Ectodermal cell (in vitro differentiated cells): ENCODE measurements around the gene ARHGDIB. TPM values are rescaled to one million over a fixed set of nuclear protein-coding genes. Genes with fewer than 3 reads are reported as not detected.

Source experiments
- H3K27ac ChIP-seq: 2 replicates; pipeline ENCODE4 v1.7.0; 2013; ENCODE audit warnings: mild to moderate bottlenecking, low read depth, low read length; ENCODE audit not compliant: insufficient read depth, poor library complexity, severe bottlenecking
- H3K27me3 ChIP-seq: 2 replicates; pipeline ENCODE4 v1.7.0; 2013; ENCODE audit warnings: mild to moderate bottlenecking, low read length; ENCODE audit not compliant: insufficient read depth, control insufficient read depth, poor library complexity, severe bottlenecking
- H3K36me3 ChIP-seq: one replicate; pipeline ENCODE4 v1.7.0; 2013; ENCODE audit warnings: low read length; ENCODE audit not compliant: control insufficient read depth, insufficient read depth
- H3K4me1 ChIP-seq: one replicate; pipeline ENCODE4 v1.7.0; 2013; ENCODE audit warnings: low read length; ENCODE audit not compliant: control insufficient read depth, insufficient read depth
- H3K4me3 ChIP-seq: 2 replicates; pipeline ENCODE4 v1.7.0; 2013; ENCODE audit warnings: low read depth, low read length, control low read depth; ENCODE audit not compliant: insufficient read depth
- H3K9me3 ChIP-seq: 2 replicates; pipeline ENCODE4 v1.7.0; 2013; ENCODE audit warnings: mild to moderate bottlenecking, low read length, moderate library complexity; ENCODE audit not compliant: control insufficient read depth
- WGBS, 2 experiments: methylation state at CpG; one replicate each; pipeline ENCODE4 v1.1.7; 2013; ENCODE audit warnings: missing lambda C conversion rate in 2 of 2; 5-methylcytosine and 5-hydroxymethylcytosine counted together
- polyA plus RNA-seq, 4 experiments: library from polyadenylated mRNA; stranded (reverse); fragments of 50-300 nt; gene quantifications; one replicate each; pipeline ENCODE4 v1.2.3, GENCODE V29; 2013

Gene ARHGDIB
- 1.5 TPM for polyA plus RNA-seq (2013, experiment 1 of 4)
- polyA plus RNA-seq (2013, experiment 2 of 4) = 1.3 TPM
- 1.8 TPM for polyA plus RNA-seq (2013, experiment 3 of 4)
- 2.8 TPM for polyA plus RNA-seq (2013, experiment 4 of 4)

DNA sequence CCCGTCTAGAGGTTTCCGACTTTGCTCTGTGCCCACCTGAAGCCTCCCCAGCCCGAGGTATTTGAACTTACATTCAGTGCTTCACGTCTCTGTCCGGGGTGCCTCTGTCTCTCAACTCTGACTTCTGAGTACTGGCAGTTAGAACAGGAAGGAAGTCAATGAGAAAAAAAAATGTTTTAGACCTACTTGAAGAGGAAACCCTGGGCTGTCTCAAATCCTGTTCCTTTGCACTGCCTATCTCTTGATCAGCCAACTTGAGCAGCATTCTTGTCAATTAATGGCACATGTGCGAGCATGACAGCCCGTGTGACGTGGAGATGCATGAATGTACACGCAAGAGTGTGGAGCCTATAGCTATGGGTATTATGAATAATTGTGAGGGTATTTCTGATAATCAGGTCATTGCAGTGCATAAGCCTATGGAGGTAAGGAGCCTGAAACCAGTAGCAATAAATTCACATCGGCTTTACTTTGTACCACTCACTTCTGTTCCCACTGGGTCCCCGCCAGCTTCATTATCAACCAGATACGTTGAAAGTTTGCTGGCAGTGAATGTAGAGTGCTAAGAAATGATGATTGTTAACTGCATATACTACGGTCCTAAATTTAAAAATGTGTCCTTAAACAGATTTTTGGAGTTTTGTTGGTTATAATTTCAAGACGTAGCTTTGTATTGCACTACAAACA is at the start of gene ARHGDIB:
TSS of gene ARHGDIB (minus strand) at position 136 of the 687 bp plus-strand sequence. CDS start 10,889 bp downstream, outside the sequence.
- Histone ChIP-seq H3K36me3 (no peaks in the 10 kb centered on the region), H3K9me3 (no peaks in the 10 kb centered on the region), H3K27me3 (no peaks in the 10 kb centered on the region), H3K4me1 (no peaks in the 10 kb centered on the region), H3K27ac (no peak within 1 kb of the TSS), H3K4me3 (no peak within 1 kb of the TSS)
- 91 to 93% methylated on average over 14 of the region's 14 CpGs for WGBS, 2 experiments

DNA sequence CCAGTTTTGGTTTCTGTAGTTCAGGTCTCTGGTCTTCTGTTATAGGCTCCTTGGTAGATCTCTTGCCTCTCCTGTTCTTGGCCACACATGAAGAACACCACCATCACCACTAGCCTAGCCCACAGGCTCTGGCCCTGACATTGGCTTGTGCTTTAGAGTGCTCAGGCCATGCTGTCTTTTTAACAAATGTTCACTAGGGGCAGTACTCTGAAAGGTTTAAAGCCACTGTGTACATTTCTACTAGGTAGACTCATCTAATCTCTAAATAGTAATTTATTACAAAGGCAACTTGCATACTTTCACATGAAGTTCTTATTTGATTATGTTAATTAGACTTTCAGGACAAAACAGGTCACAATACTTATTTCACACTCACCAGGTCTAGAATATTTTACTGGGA is 49.8 kb upstream of the ARHGDIB start:
- Histone ChIP-seq H3K27me3 (no peaks in the 10 kb centered on the region), H3K4me3 (no peak overlapping the region), H3K27ac (no peak overlapping the region), H3K36me3 (no peaks in the 10 kb centered on the region), H3K9me3 (no peaks in the 10 kb centered on the region), H3K4me1 (no peaks in the 10 kb centered on the region)

DNA sequence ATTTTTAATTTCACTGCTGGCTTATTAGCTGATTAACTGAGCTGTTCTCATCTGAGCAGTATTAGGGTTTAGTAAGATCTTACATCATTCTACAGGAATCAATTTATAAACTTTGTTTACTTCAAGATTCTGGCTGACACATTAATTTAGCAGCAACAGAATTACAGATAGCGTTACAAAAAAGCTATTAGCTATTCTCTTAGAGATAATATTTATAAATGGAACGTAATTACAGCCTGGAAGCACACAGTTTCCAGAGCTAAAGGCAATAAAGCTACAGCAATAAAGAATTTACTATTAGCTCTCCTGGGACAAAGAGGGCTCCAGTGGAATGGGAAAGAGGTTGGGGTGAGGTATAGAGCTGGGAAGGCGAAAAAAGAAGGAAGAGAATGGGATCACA is 46.1 kb upstream of the ARHGDIB start:
- no peaks in the 10 kb centered on the region for H3K4me1 ChIP-seq
- no peaks in the 10 kb centered on the region for H3K27me3 ChIP-seq
- no peak overlapping the region for H3K4me3 ChIP-seq
- no peaks in the 10 kb centered on the region for H3K9me3 ChIP-seq
- H3K36me3 ChIP-seq = no peaks in the 10 kb centered on the region
- 86 to 100% methylated on average over 1 to 3 of the region's 3 CpGs for WGBS, 2 experiments
- no peak overlapping the region for H3K27ac ChIP-seq

DNA sequence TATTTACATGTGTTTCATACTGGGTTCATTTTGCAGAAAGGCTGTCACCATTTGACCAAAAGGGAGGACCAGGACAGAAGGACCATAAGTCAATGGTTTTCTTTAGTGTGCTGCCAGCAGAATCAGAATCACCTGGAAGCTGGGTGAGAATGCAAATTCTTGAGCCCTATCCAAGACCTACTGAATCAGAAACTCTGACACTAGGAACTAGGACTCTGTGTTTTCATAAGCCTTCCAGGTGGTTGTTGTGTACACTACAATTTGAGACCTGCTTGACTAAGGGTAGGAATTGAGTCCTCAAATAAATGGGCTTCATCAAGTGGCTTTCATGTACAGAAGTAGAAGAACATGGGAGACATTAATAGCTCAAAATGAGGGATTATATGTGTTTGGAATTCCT is 43.7 kb upstream of the ARHGDIB start:
- Histone ChIP-seq H3K27me3 (no peaks in the 10 kb centered on the region), H3K36me3 (no peaks in the 10 kb centered on the region), H3K4me1 (peaks cover 7% of the 10 kb centered on the region), H3K4me3 (no peak overlapping the region), H3K9me3 (no peaks in the 10 kb centered on the region), H3K27ac (no peak overlapping the region)

GRCh38 chr12:15004421-15004820 is 43.0 kb upstream of the ARHGDIB start:
- WGBS, 2 experiments = 88% methylated on average over 2 of the region's 2 CpGs
- Histone ChIP-seq H3K9me3 (no peaks in the 10 kb centered on the region), H3K27me3 (no peaks in the 10 kb centered on the region), H3K4me3 (no peak overlapping the region), H3K4me1 (peaks cover 7% of the 10 kb centered on the region), H3K36me3 (no peaks in the 10 kb centered on the region), H3K27ac (no peak overlapping the region)

DNA sequence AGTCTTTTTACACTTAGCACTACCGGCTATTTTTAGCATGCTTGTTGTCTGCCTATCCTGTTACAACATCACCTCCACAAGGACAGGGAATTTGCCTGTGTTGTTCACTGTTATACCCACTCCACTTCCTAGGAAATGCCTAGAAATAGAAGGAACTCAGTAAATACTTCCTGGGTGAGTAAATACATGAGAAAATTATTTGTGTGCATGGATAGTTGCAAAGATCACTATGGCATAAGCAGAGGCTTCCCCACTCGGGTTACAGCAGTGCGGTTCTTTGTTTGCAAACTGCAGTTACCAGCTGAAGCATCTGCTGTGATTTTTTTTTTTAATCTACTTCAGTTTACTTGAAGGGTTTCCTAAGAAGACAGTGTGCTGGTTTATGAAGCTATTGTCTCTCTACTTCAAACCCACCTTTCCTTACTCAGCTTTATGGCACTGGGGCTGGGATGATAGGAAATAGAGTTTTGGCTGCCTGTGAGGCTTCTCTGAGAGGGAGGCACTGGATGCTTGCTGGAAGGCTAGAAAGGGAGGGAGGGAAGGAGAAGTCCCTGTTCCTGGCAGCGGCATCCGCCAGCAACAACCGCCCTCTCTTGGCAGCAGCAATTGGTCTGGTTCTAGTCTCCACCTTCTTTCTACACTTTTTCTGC is 40.5 kb upstream of the ARHGDIB start:
- Histone ChIP-seq H3K27ac (no peak overlapping the region), H3K4me3 (no peak overlapping the region), H3K4me1 (peaks cover 7% of the 10 kb centered on the region), H3K36me3 (no peaks in the 10 kb centered on the region), H3K9me3 (no peaks in the 10 kb centered on the region), H3K27me3 (no peaks in the 10 kb centered on the region)
- WGBS, 2 experiments = 41 to 55% methylated on average over 6 of the region's 6 CpGs

GRCh38 chr12:15000575-15000974 is 39.2 kb upstream of the ARHGDIB start:
- H3K27ac ChIP-seq = no peak overlapping the region
- no peaks in the 10 kb centered on the region for H3K36me3 ChIP-seq
- peaks cover 7% of the 10 kb centered on the region for H3K4me1 ChIP-seq
- no peaks in the 10 kb centered on the region for H3K27me3 ChIP-seq
- H3K9me3 ChIP-seq = no peaks in the 10 kb centered on the region
- H3K4me3 ChIP-seq = no peak overlapping the region
- 87 to 94% methylated on average over 2 of the region's 2 CpGs for WGBS, 2 experiments

- Histone ChIP-seq H3K27me3 (no peaks in the 10 kb centered on the region), H3K36me3 (no peaks in the 10 kb centered on the region), H3K4me3 (no peak overlapping the region), H3K9me3 (no peaks in the 10 kb centered on the region), H3K4me1 (peaks cover 7% of the 10 kb centered on the region), H3K27ac (no peak overlapping the region)
- 80 to 83% methylated on average over 2 of the region's 2 CpGs for WGBS, 2 experiments
Measured at GRCh38 chr12:14999695-15000365, 38.4 kb upstream of the ARHGDIB start.

DNA sequence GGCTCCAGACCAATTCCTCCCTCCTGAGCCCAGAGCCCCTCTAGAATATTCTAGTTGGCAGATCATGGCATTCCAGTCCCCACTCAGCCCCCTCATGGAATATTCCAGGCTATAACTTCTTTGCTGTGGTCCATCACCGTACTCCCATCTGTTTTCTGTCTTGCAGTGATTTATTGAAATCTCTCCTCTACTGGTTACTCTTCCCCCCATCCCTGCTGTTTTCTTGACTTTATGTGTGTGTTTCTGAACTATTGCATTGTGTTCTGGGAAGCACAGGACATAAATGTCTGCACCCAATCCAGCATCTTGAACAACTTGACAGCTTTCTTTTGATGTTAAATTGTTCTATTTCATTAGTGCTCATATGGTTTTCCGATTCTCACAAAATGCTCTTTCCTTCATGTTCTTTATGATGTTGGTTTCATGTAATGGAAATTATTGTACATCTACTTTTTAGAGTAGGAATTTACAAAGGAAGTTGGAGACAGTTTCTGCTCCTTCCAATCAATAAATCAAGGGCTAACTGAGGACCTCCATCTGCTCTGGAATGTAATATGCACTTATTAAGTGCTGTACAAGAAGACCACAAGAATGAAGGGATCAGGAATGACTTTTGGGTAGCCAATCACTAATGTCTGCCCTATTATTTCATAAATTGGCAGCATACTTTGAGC is 37.8 kb upstream of the ARHGDIB start:
- H3K9me3 ChIP-seq = no peaks in the 10 kb centered on the region
- no peaks in the 10 kb centered on the region for H3K27me3 ChIP-seq
- no peak overlapping the region for H3K4me3 ChIP-seq
- peaks cover 7% of the 10 kb centered on the region for H3K4me1 ChIP-seq
- 95 to 100% methylated on average over 1 to 2 of the region's 2 CpGs for WGBS, 2 experiments
- H3K27ac ChIP-seq = no peak overlapping the region
- H3K36me3 ChIP-seq = no peaks in the 10 kb centered on the region

DNA sequence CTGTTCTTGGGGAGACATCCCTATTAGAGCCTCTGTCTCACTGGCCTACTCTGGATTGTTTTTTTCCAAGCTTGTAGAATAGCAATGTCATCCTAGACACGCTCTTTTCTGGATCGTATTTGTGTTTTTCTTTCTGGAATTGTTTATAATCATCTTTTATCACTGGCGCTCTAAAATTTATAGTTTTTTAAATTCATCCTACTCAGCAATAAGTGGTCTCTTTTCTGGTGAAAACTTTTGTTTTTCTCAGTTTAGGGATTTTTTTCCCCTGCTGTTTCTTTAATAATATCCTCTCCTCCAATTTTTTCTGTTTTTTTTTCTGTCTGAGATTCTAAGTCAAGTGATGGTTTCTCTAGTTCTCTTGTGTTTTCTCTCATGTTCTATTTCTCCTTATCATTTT is 36.6 kb upstream of the ARHGDIB start:
- Histone ChIP-seq H3K27me3 (no peaks in the 10 kb centered on the region), H3K27ac (no peak overlapping the region), H3K4me1 (peaks cover 7% of the 10 kb centered on the region), H3K9me3 (no peaks in the 10 kb centered on the region), H3K36me3 (no peaks in the 10 kb centered on the region), H3K4me3 (no peak overlapping the region)
- 100% methylated on average over 2 of the region's 3 CpGs for WGBS, 2 experiments
